ENCODE results near the gene INF2. TPM values are rescaled to one million over a fixed set of nuclear protein-coding genes. Genes with fewer than 3 reads are reported as not detected.
A peak's percentile ranks its signal among the peaks of the same experiment; 100 is the strongest.

Gene INF2
- total and polyA plus RNA-seq, 12 donors: 22.5 to 73.8 (median 28.4) TPM

DNA sequence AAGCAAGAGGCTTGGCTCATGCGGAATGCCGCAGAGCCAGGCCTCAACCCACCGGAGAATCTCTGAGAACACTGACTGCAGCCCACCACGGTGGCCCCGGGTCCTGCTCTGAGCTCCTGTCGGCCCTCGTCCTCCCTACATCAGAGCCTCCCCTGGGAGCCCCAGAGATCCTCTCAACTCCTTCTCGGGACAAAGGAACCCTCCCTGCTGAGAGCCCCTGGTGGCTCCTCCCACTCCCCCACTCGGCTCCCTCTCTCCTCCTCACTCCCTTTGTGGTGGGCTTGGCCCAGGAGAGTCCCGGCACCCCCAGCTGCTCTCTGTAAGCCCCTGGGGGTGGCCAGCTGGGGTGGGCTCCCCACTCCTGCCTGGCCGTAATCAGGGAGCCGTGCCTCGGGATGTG is 11.1 kb upstream of the INF2 start:
- Histone ChIP-seq H3K36me3 (no peaks in the 10 kb centered on the region), H3K4me1 (peaks cover 41 to 69% (median 61%) of the 10 kb centered on the region in 9 donors), H3K27me3 (no peaks in the 10 kb centered on the region), H3K27ac (peak overlapping the region; percentile 83 to 98 (median 91)), H3K4me3 (peak overlapping the region; percentile 7 to 64 (median 58)), H3K9me3 (no peaks in the 10 kb centered on the region)
- DNase-seq: peak in 1 of 2 donors; percentile 66
- ATAC-seq: peak in 5 of 8 donors; percentile 3 to 22 (median 5)
- WGBS, 2 donors: 33 to 38% methylated on average over 12 to 13 of the region's 13 CpGs
- intact Hi-C loops (cut with DNase I): no loop called here
- TF ChIP-seq, protein P1, sequence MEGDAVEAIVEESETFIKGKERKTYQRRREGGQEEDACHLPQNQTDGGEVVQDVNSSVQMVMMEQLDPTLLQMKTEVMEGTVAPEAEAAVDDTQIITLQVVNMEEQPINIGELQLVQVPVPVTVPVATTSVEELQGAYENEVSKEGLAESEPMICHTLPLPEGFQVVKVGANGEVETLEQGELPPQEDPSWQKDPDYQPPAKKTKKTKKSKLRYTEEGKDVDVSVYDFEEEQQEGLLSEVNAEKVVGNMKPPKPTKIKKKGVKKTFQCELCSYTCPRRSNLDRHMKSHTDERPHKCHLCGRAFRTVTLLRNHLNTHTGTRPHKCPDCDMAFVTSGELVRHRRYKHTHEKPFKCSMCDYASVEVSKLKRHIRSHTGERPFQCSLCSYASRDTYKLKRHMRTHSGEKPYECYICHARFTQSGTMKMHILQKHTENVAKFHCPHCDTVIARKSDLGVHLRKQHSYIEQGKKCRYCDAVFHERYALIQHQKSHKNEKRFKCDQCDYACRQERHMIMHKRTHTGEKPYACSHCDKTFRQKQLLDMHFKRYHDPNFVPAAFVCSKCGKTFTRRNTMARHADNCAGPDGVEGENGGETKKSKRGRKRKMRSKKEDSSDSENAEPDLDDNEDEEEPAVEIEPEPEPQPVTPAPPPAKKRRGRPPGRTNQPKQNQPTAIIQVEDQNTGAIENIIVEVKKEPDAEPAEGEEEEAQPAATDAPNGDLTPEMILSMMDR (IDR thresholded peaks at IDR 0.05): no peak

DNA sequence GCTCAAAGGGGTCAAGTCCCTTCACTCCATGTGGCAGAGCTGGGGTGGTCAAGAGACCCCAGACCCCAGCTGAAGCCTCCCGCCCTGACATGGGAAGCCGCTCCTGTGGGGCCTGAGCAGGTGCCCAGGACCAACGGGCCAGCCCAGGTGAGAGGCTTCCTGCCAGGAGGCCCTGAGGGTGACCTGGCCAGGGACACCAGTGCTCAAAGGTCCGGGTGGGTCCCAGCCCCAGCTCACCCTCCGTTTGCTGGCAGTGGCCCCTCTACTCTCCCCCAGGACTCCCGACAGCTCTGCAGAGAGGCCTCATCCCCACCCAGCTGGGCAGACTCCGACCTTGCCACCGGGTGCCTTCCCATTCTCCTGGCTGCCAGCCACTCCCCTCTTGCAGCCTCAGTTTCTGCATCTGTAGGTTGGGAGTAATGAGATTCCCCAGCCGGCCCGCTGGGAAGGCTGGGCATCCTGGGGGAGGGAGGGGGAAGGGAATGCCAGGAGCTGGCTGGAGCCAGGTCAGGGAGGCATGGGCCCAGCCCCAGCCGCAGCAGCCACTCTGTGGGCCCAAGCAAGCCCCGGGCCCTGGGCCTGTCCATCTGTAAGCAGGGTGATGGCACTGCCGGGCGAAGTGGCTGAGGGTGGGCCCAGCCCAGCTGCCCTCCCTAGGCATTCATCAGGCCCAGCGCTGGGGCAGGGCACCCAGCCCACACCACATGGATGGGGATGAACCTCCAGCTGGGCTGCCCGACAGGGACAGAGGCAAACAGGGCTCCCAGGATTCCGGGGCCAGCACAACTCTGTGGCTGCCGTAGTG is 10.3 kb upstream of the INF2 start:
- no peaks in the 10 kb centered on the region for H3K9me3 ChIP-seq
- TF ChIP-seq, protein P1 (IDR thresholded peaks at IDR 0.05): no peak
- H3K4me3 ChIP-seq: peak overlapping the region in 2 of 10 donors; percentile 61 to 64
- 90 to 91% methylated on average over 18 of the region's 18 CpGs for WGBS, 2 donors
- H3K4me1 ChIP-seq: peaks cover 41 to 69% (median 61%) of the 10 kb centered on the region in 9 donors
- intact Hi-C loops (cut with DNase I): no loop called here
- peak overlapping the region; percentile 83 to 98 (median 91) for H3K27ac ChIP-seq
- no peaks in the 10 kb centered on the region for H3K27me3 ChIP-seq
- no peak for DNase-seq
- H3K36me3 ChIP-seq: no peaks in the 10 kb centered on the region
- ATAC-seq: no peak

DNA sequence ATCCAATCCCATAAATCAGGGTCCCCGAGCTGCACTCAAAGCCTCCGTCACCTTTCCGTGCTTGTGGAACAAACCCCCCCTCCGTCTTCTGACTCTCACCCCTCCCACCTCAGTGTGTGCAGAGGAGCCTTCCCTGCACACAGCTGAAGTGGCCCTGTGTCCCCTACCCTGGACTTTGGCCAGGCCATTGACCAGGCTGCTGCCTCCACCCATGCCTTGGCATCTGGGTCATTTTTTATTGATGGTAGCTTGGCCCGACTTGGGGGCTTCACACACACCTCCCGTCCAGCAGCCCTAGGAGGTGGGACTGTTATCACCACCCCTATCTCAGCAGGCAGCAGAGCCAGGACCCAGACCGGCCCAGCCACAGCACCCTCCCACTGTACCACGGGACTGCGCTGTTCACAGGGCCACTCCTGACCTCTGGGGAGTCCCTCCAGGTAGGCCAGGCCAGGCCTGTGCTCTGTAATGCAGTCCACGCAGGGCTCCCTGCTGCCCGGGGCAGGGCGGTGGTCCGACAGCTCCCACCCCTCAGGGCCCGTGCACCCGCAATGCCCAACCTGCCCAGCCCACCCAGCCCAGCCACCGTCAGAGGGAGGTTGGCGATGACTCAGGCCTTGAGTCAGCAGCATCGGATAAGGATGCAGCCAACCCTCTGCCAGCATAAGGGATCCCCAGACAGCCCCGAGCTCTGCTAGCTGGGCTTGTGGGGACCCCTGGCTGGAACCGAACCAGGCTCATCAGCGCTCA is 9.2 kb upstream of the INF2 start:
- Histone ChIP-seq H3K36me3 (no peaks in the 10 kb centered on the region), H3K4me1 (peaks cover 41 to 69% (median 61%) of the 10 kb centered on the region in 9 donors), H3K9me3 (no peaks in the 10 kb centered on the region), H3K27me3 (no peaks in the 10 kb centered on the region), H3K27ac (peak overlapping the region in 9 of 10 donors; percentile 76 to 94 (median 86)), H3K4me3 (no peak overlapping the region)
- TF ChIP-seq, protein P1 (IDR thresholded peaks at IDR 0.05): no peak
- peak in 2 of 8 donors; percentile 17 to 39 for ATAC-seq
- WGBS, 2 donors: 73 to 80% methylated on average over 21 of the region's 21 CpGs
- intact Hi-C loops (cut with DNase I): no loop called here
- DNase-seq: no peak
